ENCODE measurements around the gene EIF2B5.

Gene EIF2B5

DNA sequence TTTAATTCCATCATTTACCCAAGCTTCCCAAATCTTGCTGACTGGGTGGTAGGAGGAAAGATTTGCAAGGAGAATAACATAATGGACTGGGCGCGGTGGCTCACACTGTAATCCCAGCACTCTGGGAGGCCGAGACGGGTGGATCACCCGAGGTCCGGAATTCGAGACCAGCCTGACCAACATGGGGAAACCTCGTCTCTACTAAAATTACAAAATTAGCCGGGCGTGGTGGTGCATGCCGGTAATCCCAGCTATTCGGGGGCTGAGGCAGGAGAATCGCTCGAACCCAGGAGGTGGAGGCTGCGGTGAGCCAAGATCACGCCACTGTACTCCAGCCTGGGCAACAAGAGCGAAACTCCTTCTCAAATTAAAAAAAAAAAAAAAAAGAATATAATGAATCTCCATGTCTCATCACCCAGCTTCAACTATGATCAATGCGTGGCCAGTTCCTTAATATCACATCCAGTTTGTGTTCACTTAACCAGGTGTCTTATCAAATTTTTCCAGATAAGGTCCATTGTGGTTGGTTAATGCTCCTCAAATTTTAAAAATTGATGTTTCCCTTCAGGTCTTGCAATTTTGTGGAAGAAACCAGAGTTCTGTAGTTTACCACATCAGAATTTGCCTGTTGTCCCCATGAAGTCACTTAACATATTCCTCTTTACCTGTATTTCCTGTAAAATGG lies 49.5 kb downstream of the EIF2B5 start:
- Mint-ChIP-seq H3K9me3 (no peaks in the 10 kb centered on the region), H3K36me3 (peaks cover 30 to 71% of the 10 kb centered on the region in 2 donors), H3K27me3 (no peaks in the 10 kb centered on the region), H3K4me3 (peak overlapping the region; percentile 88 to 96), H3K27ac (peak overlapping the region; percentile 96), H3K4me1 (peaks cover 27 to 38% of the 10 kb centered on the region in 2 donors)
- ATAC-seq (replicated peaks) = no peak
- no peak for DNase-seq

DNA sequence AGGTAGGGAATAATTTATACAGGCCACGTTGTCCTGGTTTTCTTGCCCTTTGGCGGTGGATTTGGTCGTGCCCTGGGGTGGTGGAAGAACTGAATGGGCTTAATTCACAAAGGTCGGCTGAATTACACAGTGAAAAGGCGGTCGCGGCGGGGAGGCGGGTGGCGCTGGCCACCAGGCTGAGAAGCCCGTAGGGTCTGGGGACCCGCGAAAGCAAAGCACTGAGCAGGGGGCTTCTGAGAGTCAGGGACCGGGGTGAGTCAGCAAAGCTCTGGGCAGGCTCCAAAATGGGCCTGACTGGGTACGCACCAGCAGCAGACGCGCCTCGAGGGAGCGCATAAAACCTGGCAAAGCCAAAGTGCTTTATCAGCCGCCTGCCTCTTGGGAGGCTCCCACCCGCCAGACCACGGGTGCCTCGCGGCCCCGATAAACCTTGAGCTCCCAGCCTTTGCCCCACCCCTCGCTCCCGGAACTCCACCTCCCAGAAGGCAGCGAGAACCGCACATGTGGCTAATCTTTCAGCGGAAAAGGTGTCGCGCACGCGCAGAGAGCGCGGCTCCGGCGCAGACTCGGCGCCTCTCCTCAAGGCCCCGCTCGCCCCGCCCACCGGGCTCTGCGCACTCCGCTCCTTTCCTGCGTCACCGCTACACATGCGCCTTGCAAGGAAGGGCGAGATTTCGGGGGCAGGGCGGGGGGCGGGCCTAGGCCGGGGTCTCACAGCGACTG lies 50.5 kb downstream of the EIF2B5 start:
- peaks cover 28 to 38% of the 10 kb centered on the region in 2 donors for H3K4me1 Mint-ChIP-seq
- DNase-seq = peak; percentile 99
- peak overlapping the region; percentile 96 for H3K27ac Mint-ChIP-seq
- H3K36me3 Mint-ChIP-seq = peaks cover 33 to 68% of the 10 kb centered on the region in 2 donors
- no peaks in the 10 kb centered on the region for H3K27me3 Mint-ChIP-seq
- H3K9me3 Mint-ChIP-seq = no peaks in the 10 kb centered on the region
- peak overlapping the region; percentile 88 to 96 for H3K4me3 Mint-ChIP-seq
- peak; percentile 93 for ATAC-seq (replicated peaks)

DNA sequence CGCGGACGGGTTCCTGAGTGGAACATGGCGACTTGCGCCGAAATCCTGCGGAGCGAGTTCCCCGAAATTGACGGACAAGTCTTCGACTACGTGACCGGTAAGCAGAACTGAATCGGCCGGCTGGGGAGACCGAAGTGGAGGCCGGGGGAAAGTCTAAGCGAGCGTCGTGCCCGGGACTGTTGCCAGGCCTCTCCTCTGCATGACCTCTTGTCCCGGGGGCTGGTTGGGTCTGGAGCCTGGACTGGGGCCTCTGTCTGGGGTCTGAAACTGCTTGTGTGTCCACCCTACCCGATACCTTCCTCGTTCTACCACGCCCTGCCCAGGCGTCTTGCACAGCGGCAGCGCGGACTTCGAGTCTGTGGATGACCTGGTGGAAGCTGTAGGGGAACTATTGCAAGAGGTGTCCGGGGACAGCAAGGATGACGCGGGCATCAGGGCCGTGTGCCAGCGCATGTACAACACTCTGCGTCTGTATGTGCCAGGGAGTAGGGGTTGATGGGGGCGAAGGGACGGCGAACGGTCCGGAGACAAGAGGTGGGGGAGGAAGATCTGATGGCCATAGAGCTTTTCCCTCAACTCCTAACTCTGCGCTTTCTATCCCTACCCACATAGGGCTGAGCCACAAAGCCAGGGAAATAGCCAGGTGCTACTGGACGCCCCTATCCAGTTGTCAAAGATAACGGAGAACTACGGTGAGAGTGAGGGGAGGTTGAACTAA lies 51.2 kb downstream of the EIF2B5 start, which contains the start of gene ABCF3:
Gene ABCF3 (plus strand): TSS at position 16 of the 718 bp plus-strand sequence. CDS start 9 bp downstream, at position 25.
- DNase-seq = no peak
- peak within 1 kb of the TSS; percentile 88 to 96 for H3K4me3 Mint-ChIP-seq
- no peaks in the 10 kb centered on the region for H3K27me3 Mint-ChIP-seq
- peak; percentile 40 to 43 for ATAC-seq (replicated peaks)
- no peaks in the 10 kb centered on the region for H3K9me3 Mint-ChIP-seq
- H3K36me3 Mint-ChIP-seq = peaks cover 35 to 65% of the 10 kb centered on the region in 2 donors
- peaks cover 28 to 38% of the 10 kb centered on the region in 2 donors for H3K4me1 Mint-ChIP-seq
- peak within 1 kb of the TSS; percentile 96 for H3K27ac Mint-ChIP-seq

DNA sequence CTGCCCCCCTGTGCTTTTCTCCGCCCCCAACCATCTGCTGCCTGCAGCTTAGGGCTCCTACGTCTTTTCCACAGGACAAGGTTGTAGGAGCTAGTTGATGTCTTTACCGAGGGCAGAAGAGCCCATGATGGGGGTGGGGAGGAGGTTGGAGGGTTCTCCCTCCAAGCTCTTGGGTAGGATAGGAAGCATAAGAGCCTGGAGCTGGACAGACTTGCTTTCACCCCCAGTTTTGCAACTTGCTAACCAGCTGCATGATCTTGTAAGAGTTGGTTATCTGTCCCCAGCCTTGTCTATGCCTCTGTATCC lies 51.7 kb downstream of the EIF2B5 start:
- DNase-seq (no peak), ATAC-seq (replicated peaks) (no peak)
- no peaks in the 10 kb centered on the region for H3K27me3 Mint-ChIP-seq
- H3K36me3 Mint-ChIP-seq = peaks cover 35 to 60% of the 10 kb centered on the region in 2 donors
- H3K4me3 Mint-ChIP-seq = peak overlapping the region; percentile 88 to 96
- H3K4me1 Mint-ChIP-seq = peaks cover 28 to 38% of the 10 kb centered on the region in 2 donors
- H3K9me3 Mint-ChIP-seq = no peaks in the 10 kb centered on the region
- H3K27ac Mint-ChIP-seq = peak overlapping the region; percentile 96

DNA sequence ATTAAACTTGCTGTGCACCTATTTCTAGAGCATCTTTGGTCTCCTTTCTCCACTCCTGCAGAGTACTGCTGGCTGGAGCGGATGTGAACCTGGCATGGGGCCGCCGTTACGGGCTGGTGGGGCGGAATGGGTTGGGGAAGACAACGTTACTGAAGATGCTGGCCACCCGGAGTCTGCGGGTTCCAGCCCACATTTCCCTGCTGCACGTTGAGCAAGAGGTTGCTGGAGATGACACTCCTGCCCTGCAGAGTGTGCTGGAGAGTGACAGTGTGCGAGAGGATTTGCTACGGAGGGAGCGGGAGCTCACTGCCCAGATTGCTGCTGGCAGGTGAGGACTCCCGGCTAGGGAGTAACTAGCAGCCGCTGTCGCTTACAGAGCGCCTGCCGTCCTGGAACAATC lies 52.9 kb downstream of the EIF2B5 start:
- H3K27me3 Mint-ChIP-seq = no peaks in the 10 kb centered on the region
- peak overlapping the region; percentile 20 for H3K27ac Mint-ChIP-seq
- peaks cover 28 to 38% of the 10 kb centered on the region in 2 donors for H3K4me1 Mint-ChIP-seq
- H3K9me3 Mint-ChIP-seq = no peaks in the 10 kb centered on the region
- ATAC-seq (replicated peaks) (no peak), DNase-seq (no peak)
- peaks cover 39 to 64% of the 10 kb centered on the region in 2 donors for H3K36me3 Mint-ChIP-seq
- H3K4me3 Mint-ChIP-seq = no peak overlapping the region

DNA sequence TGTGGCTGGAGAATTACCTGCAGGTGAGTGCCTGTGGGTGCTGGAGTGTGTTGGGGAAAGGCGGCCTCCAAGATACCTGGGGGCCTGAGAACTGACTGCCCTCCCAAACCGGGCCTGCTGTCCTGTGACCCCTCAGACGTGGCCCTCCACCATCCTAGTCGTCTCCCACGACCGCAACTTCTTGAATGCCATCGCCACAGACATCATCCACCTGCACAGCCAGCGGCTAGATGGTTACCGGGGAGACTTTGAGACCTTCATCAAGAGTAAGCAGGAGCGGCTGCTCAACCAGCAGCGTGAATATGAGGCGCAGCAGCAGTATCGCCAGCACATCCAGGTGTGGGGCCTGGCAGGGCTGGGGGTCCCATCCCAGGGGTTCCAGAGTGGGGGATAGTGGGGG lies 54.3 kb downstream of the EIF2B5 start:
- H3K27me3 Mint-ChIP-seq = no peaks in the 10 kb centered on the region
- no peaks in the 10 kb centered on the region for H3K9me3 Mint-ChIP-seq
- ATAC-seq (replicated peaks) (no peak), DNase-seq (no peak)
- H3K4me3 Mint-ChIP-seq = no peak overlapping the region
- H3K27ac Mint-ChIP-seq = no peak overlapping the region
- H3K36me3 Mint-ChIP-seq = peaks cover 40 to 64% of the 10 kb centered on the region in 2 donors
- H3K4me1 Mint-ChIP-seq = peaks cover 28 to 38% of the 10 kb centered on the region in 2 donors

DNA sequence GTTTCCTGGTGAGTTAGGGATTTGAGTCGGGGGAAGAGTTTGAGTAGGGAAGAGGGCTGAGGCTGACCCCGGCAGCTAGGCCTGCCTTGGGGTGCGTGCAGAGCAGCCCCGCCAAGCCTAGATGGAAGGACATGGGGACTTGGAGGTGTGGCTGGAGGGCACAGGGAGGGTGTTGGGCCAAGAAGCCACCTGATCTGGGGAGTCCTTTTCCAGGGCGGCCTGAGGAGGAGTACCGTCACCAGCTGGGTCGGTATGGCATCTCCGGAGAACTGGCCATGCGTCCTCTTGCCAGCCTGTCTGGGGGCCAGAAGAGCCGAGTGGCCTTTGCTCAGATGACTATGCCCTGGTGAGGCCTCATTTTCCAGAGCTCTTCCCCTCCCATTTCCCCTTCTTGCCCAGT lies 57.7 kb downstream of the EIF2B5 start:
- Mint-ChIP-seq H3K36me3 (peaks cover 34 to 57% of the 10 kb centered on the region in 2 donors), H3K4me1 (peaks cover 9 to 12% of the 10 kb centered on the region in 2 donors), H3K27me3 (no peaks in the 10 kb centered on the region), H3K4me3 (no peak overlapping the region), H3K27ac (peak overlapping the region; percentile 20), H3K9me3 (no peaks in the 10 kb centered on the region)
- ATAC-seq (replicated peaks) (no peak), DNase-seq (no peak)

DNA sequence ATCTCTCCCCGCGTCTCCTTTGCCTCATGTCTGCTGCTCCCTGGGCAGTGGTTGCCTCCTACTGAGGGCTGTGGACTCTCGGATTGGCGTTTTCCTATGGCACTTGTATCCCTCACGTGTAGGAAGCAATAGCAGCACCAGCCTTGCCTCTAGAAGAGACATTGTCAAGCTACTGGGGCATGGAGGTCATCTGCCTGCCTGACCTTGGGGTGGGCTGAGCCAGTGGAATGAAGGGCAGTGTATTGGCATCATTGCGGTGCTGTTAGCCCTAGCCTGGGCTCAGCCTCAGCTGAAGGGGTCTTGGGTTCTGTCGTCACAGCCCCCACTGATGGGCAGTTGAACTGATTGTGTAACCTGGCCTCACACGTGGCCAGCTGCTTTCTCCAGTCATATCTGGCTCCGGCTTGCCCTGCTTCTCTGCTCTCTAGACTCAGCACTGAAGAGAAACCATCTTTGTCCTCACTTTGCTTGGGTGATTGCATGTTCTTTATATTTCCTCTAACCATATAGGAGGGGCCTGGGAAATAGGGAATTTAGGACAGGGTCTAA lies 58.9 kb downstream of the EIF2B5 start:
- DNase-seq (no peak), ATAC-seq (replicated peaks) (no peak)
- Mint-ChIP-seq H3K27me3 (no peaks in the 10 kb centered on the region), H3K9me3 (no peaks in the 10 kb centered on the region), H3K4me3 (no peak overlapping the region), H3K27ac (no peak overlapping the region), H3K4me1 (peaks cover under 1 to 2% of the 10 kb centered on the region in 2 donors), H3K36me3 (peaks cover 31 to 48% of the 10 kb centered on the region in 2 donors)

Measured in stimulated activated naive B cell treated with anti-CD40 and anti-IgM and Interleukin-4, amounts not matched to agents 10 μg/mL and 1 μg/mL and 100 μg/mL, for 72 hours (primary cell).